HG03135 (cell line): ENCODE measurements around the gene QRICH2.
"Not testable (repeated sequence)": the region's sequence is repeated elsewhere in the genome, so short reads cannot be mapped to it uniquely, and the experiment has no call there.

ENCODE experiments used
- ATAC-seq: cut with Tn5 transposase; IDR thresholded peaks from one replicate; pipeline ENCODE4 v1.9.1; 2021; ENCODE audit warnings: mild to moderate bottlenecking, moderate library complexity; ENCODE audit not compliant: unreplicated experiment

The QRICH2 gene

GRCh38 chr17:76250141-76250540, 57.9 kb downstream of the QRICH2 start:
- no peak for ATAC-seq

DNA sequence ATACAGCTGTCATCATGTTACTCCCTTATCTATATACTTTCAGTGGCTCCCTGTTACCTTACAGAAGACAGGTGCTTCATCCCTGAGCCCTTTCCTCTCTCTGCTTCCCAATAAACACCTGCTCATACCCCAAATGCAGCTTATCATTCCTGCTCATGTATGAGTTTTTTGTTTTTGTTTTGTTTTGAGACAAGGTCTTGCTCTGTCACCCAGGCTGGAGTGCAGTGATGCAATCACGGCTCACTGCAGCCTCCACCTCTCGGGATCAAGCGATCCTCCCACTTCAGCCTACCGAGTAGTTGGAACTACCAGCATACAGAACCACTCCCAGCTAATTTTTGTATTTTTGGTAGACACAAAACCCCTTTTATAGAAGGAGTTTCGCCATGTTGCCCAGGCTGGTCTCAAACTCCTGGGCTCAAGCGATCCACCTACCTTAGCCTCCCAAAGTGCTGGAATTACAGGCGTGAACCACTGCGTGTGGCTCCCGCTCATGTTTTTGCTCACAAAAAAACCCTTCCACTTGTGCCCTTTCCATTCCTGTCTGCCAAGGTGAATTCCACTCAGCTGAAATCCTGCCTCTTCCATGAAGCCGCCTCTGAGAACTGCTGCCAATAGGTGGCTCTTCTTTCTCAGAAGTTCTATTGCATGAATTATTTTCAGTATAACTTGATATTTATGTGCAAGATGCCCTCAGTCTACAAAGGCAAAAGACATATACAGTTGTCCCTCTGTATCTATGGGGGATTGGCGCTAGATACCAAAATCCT, 59.9 kb downstream of the QRICH2 start:
- no peak for ATAC-seq

DNA sequence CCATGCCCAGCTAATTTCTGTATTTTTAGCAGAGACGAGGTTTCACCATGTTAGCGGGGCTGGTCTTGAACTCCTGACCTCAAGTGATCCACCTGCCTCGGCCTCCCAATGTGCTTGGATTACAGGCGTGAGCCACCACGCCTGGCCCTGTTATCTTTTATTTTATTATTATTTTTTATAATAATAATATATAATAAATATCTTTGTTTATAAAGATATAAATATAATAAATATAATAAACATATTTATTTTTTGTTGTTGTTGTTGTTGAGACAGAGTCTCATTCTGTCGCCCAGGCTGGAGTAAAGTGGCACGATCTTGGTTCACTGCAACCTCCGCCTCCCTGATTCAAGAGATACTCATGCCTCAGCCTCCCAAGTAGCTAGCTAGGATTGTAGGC, 60.8 kb downstream of the QRICH2 start:
- no peak for ATAC-seq

GRCh38 chr17:76246080-76247066, 61.7 kb downstream of the QRICH2 start:
- peak; percentile 92 for ATAC-seq

DNA sequence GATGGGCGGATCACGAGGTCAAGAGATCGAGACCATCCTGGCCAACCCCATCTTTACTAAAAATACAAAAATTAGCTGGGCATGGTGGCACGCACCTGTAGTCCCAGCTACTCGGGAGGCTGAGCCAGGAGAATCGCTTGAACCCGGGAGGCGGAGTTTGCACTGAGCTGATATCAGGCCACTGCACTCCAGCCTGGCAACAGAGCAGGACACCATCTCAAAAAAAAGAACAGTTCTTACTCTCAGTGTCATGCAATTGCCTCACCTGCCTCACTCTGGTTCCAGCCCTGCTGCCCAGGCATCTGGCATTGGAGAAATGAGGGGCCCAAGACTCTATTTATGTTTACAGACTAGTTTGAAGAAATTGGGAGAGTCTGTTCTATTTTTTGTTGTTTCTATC, 63.4 kb downstream of the QRICH2 start:
- ATAC-seq, result not testable (repeated sequence)

- no peak for ATAC-seq
Measured at GRCh38 chr17:76243826-76244679, 64.0 kb downstream of the QRICH2 start.

- ATAC-seq, result no peak
Measured at GRCh38 chr17:76241691-76242255, 66.3 kb downstream of the QRICH2 start.

GRCh38 chr17:76241204-76241538, 66.9 kb downstream of the QRICH2 start:
- no peak for ATAC-seq

GRCh38 chr17:76240461-76241203, 67.4 kb downstream of the QRICH2 start, which contains the start of gene RNF157:
Gene RNF157, minus strand, starts transcription at chr17:76240493. Its CDS starts 253 bp downstream, at chr17:76240240.
- no peak for ATAC-seq

DNA sequence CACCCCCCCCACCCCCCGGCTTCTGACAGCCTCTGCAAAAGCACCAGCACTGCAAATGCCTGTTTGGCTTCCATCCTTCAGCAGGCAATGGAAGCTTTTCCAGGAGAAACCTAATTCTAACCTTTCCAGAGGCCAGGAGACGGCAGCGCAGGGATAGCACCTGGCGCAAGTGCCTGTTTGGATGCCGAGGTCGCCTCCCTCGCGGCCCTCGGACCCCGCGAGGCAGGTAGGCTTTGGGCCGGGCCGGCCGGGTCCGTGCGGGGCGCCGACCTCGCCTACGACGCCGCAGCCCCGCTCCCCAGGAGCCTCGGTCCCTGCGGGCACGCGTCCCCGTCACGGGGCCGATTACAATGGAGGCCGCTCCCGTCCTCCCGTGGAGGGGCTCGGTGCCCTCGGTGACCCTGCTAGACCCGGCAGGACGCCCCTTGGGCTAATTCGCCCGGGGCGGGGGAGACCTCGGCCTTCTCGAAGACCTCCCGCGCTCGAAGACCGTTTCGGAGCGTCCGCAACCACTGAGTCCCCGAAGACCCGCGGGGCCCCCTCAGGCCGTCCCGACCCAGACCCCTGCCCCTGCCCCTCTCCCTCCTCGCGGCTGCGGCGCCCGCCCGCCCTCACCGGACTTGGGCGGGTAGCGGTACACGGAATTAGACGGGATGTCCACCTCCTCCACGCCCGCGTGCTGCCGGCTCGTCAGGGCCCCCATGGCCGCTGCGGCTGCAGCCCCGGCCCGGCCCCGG, 68.4 kb downstream of the QRICH2 start:
- ATAC-seq, result no peak

DNA sequence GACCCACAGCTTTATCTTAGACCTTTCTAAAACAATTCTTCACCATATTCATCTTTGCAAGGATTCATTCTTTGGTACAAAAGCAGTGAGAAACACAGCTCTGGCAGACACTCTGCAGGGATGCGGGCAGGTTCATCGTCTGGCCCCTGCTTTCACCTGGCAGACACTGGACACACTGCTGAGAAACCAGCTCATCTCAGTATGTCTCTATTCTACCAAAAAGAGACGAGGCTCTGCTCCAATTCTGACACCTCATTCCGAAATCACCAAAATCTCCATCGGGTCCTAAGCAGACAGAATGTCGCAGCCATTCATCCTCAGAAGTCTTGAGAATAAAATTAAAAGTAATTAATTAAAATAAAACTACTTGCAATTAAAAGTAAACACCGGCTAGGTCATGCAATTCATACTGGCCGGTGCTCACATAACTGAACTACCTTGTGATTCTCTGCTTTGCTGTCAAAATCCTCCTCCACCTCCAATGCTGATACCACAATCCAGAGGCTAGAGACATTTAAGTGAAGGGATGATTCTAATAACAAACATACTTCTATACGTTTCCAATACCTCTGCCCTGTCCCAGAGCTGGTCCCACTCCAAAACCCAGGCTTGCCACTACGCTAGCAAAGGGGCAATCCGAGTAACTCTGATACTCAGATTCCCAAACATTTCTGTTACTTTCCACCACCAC, 69.1 kb downstream of the QRICH2 start:
- ATAC-seq, result no peak

GRCh38 chr17:76237859-76238313, 70.2 kb downstream of the QRICH2 start:
- ATAC-seq, result no peak

GRCh38 chr17:76236603-76237002, 71.5 kb downstream of the QRICH2 start:
- ATAC-seq, result no peak

DNA sequence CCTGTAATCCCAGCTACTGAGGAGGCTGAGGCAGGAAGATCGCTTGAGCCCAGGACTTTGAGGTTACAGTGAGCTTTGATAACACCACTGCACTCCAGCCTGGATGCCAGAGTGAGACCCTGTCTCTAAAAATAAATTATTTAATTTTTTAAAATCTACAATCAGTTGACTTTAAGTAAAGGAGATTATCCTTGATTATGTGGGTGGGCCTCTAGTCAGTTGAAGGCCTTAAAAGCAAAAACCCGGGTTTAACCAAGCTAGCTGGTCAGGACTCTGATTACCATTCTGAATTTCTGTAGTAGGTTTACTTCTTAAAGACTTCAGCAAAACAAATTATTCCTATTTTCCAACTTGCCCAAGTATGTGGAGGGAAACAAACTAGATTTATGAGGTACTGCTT, 72.2 kb downstream of the QRICH2 start:
- no peak for ATAC-seq

- no peak for ATAC-seq
Measured at GRCh38 chr17:76234354-76234679, 73.8 kb downstream of the QRICH2 start.

DNA sequence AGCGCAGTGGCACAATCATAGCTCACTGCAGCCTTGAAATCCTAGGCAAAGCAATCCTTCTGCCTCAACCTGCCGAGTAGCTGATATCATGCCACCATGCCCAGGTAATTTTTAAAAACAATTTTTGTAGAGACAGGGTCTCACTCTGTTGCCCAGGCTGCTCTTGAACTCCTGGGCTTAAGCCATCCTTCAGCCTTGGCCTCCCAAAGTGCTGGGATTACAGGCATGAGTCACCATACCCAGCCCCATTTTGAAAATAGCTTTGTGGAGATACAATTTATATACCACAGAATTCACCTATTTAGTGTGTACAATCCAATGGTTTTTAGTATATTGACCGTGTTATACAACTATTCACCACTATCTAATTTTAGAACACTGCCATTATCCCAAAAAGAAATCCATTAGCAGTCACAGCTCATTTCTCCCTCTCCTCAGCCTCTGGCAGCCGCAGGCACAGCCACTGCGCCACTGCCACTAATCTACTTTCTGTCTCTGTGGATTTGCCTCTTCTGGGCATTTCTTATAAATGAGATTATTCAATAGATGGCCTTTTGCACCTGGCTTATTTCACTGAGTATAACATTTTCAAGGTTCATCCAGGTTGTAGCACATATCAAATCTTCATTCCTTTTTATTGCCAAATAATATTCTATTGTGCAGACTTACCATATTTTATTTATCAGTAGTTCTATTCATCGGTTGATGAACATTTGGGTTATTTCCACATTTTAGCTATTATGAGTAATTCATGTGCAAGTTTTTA, 74.3 kb downstream of the QRICH2 start:
- no peak for ATAC-seq

- no peak for ATAC-seq
Measured at GRCh38 chr17:76232342-76232741, 75.7 kb downstream of the QRICH2 start.

- not testable (repeated sequence) for ATAC-seq
Measured at GRCh38 chr17:76226749-76227148, 81.3 kb downstream of the QRICH2 start.
